GM21528 (cell line): Measurements from ENCODE around the gene GRK1.

Source experiments
- ATAC-seq: cut with Tn5 transposase; IDR thresholded peaks from one replicate; pipeline ENCODE4 v1.9.1; 2021; ENCODE audit warnings: mild to moderate bottlenecking, moderate library complexity; ENCODE audit not compliant: unreplicated experiment, low FRiP score

GRK1 gene

GRCh38 chr13:113631341-113632095 is 35.5 kb upstream of the GRK1 start:
- no peak for ATAC-seq

GRCh38 chr13:113632706-113633484 is 34.1 kb upstream of the GRK1 start:
- ATAC-seq, result no peak

- no peak for ATAC-seq
These were observed 33.5 kb upstream of the GRK1 start for GRCh38 chr13:113633485-113633873.

- no peak for ATAC-seq
These were observed 32.6 kb upstream of the GRK1 start for GRCh38 chr13:113634279-113635047.

- ATAC-seq, result no peak
These were observed 32.0 kb upstream of the GRK1 start for GRCh38 chr13:113635048-113635420.

GRCh38 chr13:113635709-113636108 is 31.3 kb upstream of the GRK1 start:
- ATAC-seq, result no peak

GRCh38 chr13:113636266-113636963 is 30.6 kb upstream of the GRK1 start:
- no peak for ATAC-seq

GRCh38 chr13:113637262-113638160 is 29.5 kb upstream of the GRK1 start:
- no peak for ATAC-seq

GRCh38 chr13:113638173-113638746 is 28.8 kb upstream of the GRK1 start:
- no peak for ATAC-seq

GRCh38 chr13:113638806-113639205 is 28.2 kb upstream of the GRK1 start:
- ATAC-seq, result no peak

GRCh38 chr13:113639616-113640262 is 27.3 kb upstream of the GRK1 start:
- ATAC-seq, result no peak

- ATAC-seq, result no peak
These were observed 25.6 kb upstream of the GRK1 start for GRCh38 chr13:113641426-113641825.

GRCh38 chr13:113642563-113642962 is 24.5 kb upstream of the GRK1 start:
- ATAC-seq, result no peak

- no peak for ATAC-seq
These were observed 23.4 kb upstream of the GRK1 start for GRCh38 chr13:113643593-113643992.

GRCh38 chr13:113644800-113645199 is 22.2 kb upstream of the GRK1 start:
- no peak for ATAC-seq

GRCh38 chr13:113645329-113645728 is 21.7 kb upstream of the GRK1 start:
- ATAC-seq, result no peak

- ATAC-seq, result no peak
These were observed 20.6 kb upstream of the GRK1 start for GRCh38 chr13:113646376-113646775.

- no peak for ATAC-seq
These were observed 20.1 kb upstream of the GRK1 start for GRCh38 chr13:113646921-113647340.
